Activated CD8-positive, alpha-beta memory T cell treated with anti-CD3 and anti-CD28 coated beads, Interleukin-2, amount 50 U/mL, for 24 hours (primary cell): ENCODE data around the gene KIAA1328.
"Not testable (repeated sequence)": the region's sequence is repeated elsewhere in the genome, so short reads cannot be mapped to it uniquely, and the experiment has no call there.

Experiments used
- DNase-seq: peaks from one replicate; pipeline ENCODE4 v3.0.0-alpha.2; 2020; ENCODE audit errors: extremely low read depth

The KIAA1328 gene

GRCh38 chr18:36887114-36887513, 58.2 kb downstream of the KIAA1328 start:
- DNase-seq, result no peak

DNA sequence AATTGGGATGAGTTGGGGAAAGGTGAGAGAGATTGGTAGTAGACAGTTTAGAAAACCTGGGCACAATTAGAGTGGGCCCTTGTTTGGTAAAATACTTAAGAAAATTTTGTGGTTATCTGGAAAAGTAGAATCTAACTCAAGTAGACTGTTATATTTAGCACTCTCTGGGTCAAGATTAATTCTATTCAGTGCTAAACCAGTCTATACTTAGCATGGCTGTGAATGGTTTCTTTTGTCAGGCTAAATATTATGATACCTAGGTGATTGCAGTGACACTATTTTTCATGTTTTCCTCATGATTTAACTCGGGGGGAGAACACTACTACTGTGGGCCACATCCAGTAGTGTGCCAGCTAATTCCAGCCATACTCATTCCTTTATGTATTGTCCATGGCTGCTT, 58.9 kb downstream of the KIAA1328 start:
- DNase-seq, result no peak

DNA sequence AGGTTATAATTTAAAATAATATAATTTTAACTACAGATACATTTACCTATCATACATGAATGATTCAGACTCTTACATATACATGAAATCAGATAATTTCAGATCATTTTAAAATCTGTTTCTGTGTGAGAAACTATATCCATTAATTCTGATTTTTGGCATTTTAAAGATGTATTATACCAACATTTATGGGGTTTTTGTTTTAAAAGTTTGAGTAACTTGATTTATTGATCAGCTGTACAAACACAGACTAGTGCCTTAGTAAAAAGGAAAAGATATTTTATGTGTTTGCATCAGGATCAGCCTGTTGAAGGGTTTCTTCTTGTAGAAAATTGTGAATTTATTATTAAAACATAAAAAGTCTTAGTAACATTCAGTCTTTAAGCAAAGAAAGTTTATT, 59.9 kb downstream of the KIAA1328 start:
- DNase-seq, result no peak

DNA sequence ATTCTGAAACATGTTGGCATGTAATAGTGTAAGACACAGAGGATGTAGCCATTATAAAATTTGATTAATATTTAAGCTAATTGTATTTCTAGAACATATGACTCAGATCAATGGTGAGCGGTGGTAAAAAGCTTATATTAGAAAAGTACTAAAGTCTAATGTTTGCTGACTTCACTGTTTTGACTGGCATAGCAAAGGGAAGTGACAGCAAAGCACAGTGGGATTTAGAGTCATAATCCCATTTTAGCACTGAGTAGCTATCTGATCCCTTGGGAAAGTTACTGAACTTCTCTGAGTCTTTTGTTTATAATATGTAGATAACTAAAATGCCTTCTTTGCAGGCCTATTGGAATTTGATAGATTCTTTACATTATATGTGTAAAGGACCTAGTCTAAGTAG, 60.4 kb downstream of the KIAA1328 start:
- no peak for DNase-seq

- no peak for DNase-seq
Measured at GRCh38 chr18:36889742-36890141, 60.8 kb downstream of the KIAA1328 start.

DNA sequence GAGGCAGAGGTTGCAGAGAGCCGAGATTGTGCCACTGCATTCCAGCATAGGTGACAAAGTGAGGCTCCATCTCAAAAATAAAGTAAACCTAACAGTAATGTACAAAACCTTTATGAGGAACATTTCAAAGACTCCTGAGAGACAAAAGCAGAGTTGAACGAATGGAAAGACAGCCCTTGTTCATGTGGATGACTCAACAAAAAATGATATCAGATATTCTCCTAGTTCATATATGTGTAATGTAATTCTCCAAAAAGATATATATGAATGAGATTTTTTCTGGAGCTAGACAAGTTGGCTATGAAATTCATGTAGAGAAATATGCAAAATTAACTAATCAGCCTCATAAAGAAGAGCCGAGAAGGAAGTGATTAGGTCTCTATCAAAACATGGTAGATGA, 61.7 kb downstream of the KIAA1328 start:
- DNase-seq, result no peak

GRCh38 chr18:36893227-36893626, 64.3 kb downstream of the KIAA1328 start:
- DNase-seq, result no peak

GRCh38 chr18:36895606-36896005, 66.7 kb downstream of the KIAA1328 start:
- no peak for DNase-seq

- DNase-seq, result no peak
Measured at GRCh38 chr18:36897253-36897652, 68.3 kb downstream of the KIAA1328 start.

DNA sequence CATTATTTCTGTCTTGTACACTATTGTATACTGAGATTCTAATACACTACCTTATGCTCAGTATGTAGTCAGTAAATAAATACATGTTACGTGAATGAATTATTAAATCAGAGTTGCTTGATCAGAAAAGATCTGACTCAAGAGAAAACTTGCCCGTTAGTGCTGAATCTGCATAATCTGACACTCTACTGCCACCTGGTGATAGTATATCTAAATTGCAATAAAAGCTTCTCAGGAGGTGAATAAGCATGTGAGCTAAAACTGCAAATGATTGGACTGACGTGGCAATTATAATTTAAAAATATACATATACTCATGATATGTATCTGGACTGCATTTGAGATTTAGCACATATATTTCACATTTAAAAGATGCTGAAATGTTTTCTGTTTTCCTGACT, 70.4 kb downstream of the KIAA1328 start:
- no peak for DNase-seq

DNA sequence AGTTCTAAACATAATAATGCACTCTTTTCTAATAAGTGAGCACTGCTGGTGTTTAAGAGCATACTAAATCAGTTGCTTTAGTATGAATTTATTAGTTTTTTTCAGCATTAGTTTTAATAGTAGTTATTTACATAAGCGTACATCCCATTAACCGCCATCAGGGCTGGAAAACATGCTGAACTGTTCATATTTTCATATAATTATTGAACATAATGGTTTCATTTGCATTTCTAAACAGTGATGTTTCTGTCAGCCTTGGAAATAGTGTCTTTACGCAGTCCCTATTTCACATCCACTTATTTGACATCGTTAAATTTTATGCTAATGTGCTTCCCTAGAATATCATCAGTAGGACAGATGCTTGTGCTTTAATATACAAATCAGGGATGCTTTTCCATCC, 71.5 kb downstream of the KIAA1328 start:
- no peak for DNase-seq

DNA sequence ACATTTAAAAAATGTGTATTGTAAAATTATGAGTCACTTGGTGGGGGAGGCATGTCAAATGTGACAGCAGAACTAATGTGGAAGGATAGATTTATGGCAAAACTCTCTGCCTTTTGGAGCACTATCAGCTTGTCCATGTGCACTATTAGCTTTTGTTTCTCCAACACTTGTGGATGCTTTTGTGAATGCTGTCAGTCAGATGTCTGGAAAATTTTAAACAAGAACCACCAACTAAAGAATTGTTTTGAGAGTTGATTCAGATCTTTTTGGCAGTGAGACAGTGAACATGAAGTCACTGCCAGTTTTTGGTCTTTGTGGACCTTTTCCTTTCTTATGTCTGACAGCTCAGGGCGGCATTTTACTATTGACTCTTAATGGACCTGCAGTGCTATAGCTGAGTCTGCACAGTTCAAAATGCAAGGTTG, 72.4 kb downstream of the KIAA1328 start:
- DNase-seq, result no peak

DNA sequence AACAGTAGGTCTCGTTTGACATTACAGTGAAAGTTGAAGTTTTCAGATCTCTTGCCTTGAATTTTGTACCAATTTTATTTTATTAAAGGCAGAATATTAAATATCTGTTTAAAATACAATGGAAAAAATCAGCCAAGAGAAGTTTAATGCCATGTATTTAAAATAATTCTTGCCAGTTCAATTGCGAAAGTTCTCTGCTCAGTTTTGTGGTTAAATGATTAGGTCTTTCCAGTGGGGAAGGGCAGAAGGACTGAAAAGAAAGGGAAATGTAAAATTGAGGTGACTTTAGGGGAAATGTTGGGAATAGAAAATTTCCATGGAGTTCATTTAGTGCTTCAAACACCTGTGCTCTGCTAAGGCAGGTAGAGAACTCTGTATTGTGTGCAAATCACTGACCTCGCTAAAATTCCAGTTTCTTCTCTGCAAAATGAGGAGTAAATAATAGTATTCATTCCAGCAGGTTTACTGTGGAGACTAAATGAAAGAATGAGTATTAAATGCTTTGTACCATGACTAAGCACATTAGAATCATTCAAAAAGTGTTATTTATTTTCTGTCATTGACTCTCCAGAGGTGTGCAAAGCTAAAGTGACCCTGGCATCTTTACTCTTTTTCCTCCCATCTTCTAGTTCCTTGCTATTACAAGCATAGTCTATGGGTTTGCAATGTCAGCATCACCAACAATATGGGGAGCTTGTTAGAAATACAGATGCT, 74.4 kb downstream of the KIAA1328 start:
- DNase-seq, result no peak

GRCh38 chr18:36905571-36905970, 76.6 kb downstream of the KIAA1328 start:
- no peak for DNase-seq

GRCh38 chr18:36909282-36909681, 80.4 kb downstream of the KIAA1328 start:
- DNase-seq, result not testable (repeated sequence)

GRCh38 chr18:36912887-36913286, 84.0 kb downstream of the KIAA1328 start:
- no peak for DNase-seq

DNA sequence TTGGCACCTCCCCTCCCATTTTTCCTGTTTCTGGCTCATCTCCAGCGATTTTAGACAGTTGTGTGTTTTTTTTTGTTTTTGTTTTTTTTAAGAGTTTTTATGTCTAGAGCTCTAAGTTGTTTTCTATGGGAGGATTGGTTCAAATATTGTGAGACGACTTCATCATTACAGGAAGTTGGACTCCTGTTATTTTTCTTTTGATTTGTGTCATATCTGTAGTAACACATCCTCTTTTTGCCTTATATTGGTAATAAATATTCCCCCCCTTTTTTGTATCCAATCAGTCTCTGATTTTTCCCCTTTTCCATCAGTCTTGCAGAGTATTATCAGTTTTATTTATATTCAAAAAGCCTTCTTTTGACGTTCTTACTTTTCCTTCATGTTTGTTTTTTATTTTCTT, 89.0 kb downstream of the KIAA1328 start:
- no peak for DNase-seq

- no peak for DNase-seq
Measured at GRCh38 chr18:36929601-36930000, 100.7 kb downstream of the KIAA1328 start.

DNA sequence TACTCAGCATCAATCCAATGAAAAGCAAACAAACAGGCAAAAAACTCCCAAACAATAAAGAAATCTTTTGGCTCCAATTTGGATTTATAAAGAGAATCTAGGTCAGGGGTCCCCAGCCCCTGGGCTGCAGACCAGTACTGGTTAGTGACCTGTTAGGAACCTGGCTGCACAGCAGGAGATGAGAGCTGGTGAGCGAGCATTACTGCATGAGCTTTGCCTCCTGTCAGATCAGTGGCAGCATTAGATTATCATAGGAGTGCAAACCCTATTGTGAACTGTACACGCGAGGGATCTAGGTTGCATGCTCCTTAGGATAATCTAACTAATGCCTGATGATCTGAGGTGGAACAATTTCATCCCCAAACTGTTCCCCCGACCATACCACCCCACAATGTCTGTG, 102.2 kb downstream of the KIAA1328 start:
- no peak for DNase-seq

DNA sequence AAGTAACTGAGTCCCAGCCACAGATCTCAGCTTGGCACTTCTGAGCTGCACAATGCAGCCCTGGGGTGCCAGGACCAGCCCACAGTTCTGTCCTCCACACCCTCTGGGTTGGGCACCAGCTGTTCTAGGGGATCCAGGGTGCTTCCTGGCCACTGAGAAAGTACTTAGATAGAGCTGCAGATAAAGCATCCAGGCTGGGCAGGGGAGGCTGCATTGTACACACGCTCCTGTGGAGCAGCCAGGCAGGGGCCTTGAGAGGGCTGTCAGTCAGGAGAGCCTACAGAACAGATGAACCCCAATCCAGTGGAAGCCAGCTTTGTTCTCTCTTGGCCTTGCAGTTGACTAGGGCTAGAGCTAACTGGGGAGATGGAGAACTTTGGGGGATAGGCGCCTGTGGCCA, 104.6 kb downstream of the KIAA1328 start:
- no peak for DNase-seq

DNA sequence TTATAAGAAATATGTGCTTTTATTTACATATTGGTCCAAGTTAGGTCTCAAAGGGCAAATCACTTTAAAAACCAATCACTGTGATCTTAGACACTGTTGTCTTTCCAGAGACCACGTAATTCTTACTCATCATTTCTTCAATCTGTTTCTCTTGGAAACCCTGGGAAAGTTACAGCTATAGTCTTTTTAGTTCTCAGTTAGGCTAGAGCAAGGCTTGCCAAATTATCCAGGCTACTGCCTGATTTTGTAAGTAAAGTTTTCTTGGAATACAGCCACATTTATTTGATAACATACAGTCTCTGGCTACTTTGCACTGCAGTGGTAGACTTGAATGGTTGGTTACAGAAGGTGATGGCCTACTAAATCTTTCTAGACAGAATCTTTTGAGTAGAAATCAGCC, 106.0 kb downstream of the KIAA1328 start:
- no peak for DNase-seq

DNA sequence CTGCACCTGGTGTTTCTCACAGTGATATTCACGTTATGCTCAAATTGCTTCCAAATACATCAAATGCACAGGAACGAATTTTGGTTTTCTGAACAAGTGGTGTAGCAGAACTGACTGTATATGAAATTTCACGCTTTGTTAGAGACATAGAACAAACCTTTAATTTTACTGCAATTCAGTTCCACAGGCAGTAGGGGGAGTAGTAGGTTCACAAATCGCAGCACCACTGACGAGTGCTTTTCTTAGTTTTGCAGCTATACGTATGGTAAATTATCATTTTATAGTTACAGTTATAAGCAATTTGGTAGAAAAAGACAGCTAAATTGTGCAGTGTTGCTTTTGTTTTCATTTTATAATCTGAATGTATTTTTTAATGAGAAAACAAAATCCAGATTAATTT, 113.3 kb downstream of the KIAA1328 start:
- no peak for DNase-seq

- no peak for DNase-seq
Measured at GRCh38 chr18:36947820-36948348, 119.0 kb downstream of the KIAA1328 start.

- no peak for DNase-seq
Measured at GRCh38 chr18:36950282-36950681, 121.4 kb downstream of the KIAA1328 start.
